GM19043 (cell line): ENCODE measurements around the gene MFRP.
"Not testable (repeated sequence)": the region's sequence is repeated elsewhere in the genome, so short reads cannot be mapped to it uniquely, and the experiment has no call there.

Source experiments
- ATAC-seq: cut with Tn5 transposase; IDR thresholded peaks from one replicate; pipeline ENCODE4 v1.9.1; 2021; ENCODE audit warnings: low read depth; ENCODE audit not compliant: unreplicated experiment

MFRP gene

GRCh38 chr11:119346605-119347004 is at the start of gene MFRP:
MFRP (minus strand) TSS chr11:119346705; CDS start chr11:119346513, 192 bp downstream.
- no peak for ATAC-seq

DNA sequence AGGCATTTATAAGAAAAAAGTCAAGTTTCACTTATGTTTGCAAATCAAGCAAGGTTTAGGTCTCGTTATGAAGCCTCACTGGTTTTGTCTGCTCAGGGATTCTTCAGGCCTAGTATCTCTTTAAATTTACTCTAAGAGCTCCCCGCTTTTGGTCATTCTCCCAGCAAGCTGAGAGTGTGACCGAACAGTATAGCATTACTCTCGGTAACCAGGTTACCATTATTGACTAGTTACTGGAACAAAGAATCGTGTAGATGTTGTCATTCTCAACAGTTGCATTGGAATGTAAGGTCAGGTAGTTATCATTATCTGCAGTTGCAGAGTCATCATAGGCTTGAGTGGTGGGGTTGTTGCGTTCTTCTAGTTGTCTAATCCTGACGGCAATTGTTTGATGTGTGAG is 44.8 kb upstream of the MFRP start:
- no peak for ATAC-seq

DNA sequence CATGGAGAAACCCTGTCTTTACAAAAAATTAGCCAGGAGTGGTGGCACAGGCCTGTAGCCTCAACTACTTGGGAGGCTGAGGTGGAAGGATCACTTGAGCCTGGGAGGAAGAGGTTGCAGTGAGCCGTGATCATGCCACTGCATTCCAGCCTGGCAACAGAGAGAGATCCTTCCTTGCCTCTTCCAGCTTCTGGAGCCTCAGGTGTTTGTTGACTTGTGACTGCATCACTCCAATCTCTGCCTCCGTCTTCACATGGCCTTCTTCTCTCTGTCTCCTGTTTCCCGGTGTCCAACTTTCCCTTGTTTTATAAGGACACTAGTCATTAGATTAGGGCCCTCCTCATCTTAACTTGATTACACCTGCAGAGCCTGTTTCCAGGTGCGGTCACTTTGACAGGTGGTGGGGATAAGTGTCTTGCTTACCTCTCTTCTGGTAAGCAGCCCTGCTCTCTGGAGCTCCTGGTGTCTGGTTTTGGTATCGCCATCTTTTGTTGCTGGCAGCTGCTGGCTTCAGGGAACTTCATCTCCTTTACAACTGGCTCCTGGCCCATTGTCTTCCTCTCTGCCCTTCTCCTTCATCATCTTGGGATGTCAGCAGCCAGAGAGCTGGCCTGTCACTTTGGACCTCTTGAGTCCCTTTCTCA is 43.2 kb upstream of the MFRP start:
- no peak for ATAC-seq

GRCh38 chr11:119388103-119388502 is 41.6 kb upstream of the MFRP start:
- no peak for ATAC-seq

GRCh38 chr11:119384332-119384731 is 37.8 kb upstream of the MFRP start:
- ATAC-seq = no peak

GRCh38 chr11:119382513-119382912 is 36.0 kb upstream of the MFRP start:
- ATAC-seq = not testable (repeated sequence)

DNA sequence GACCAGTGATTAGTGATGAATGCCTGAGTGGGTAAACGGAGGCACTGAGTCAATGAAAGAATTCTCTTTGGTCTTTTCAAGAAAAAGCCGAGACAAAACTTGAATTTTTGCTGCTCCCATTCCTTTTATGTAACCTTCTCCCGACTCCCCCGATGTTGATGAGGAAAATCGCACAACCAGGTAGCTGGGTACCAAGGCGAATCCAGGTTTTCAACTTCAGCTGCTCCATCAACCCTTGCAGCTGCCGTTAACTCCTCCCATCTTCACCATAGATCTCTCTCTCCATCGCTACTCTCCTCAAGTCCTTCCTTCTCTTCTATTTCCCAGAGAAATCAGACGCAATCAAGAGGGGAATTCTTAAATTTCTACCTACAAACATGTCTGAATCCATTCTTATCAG is 35.6 kb upstream of the MFRP start:
- ATAC-seq = no peak

DNA sequence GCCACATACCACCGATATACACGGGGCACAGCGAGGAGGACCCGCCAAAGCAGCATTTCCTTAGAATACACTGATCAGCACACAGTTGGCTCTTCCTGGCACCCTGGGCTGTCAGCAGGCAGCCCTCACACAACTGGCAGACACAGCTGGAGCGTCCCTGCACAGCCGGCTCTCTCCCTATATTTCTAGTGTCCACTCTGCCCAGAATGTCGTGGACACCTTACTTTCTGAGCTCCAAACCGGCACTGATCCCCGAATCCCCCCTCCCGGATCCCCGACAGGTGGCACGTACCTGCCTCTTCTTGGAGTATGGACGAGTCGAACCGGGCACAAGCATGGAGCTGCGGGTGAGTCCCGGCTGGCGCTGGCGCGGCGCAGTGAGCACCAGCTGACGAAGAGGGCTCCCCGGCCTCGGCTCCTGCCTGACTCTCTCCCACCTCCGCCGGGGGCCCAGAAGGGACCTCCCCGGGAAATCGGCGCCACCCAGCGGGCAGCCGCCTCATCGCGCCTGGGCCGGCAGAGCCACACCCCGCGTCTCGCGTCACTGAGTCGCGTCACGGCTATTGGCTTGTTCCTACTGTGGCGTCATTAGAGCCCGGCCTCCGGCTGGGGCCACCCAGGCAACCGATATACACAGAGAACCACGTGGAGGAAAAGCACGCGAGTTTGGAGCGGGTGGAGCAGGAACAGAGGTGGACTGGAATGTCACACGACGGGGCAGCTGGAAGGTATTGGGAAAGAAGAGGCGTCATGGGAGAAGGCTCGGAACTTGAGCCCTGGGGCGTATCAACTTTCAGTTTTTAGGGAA is 34.9 kb upstream of the MFRP start, which contains the start of gene USP2:
Gene USP2, minus strand, starts transcription at position 510 of the 808 bp plus-strand sequence. CDS start 8,210 bp downstream, outside the sequence.
- peak; percentile 95 for ATAC-seq

- ATAC-seq = no peak
Observed at GRCh38 chr11:119380827-119381180, 34.3 kb upstream of the MFRP start.

DNA sequence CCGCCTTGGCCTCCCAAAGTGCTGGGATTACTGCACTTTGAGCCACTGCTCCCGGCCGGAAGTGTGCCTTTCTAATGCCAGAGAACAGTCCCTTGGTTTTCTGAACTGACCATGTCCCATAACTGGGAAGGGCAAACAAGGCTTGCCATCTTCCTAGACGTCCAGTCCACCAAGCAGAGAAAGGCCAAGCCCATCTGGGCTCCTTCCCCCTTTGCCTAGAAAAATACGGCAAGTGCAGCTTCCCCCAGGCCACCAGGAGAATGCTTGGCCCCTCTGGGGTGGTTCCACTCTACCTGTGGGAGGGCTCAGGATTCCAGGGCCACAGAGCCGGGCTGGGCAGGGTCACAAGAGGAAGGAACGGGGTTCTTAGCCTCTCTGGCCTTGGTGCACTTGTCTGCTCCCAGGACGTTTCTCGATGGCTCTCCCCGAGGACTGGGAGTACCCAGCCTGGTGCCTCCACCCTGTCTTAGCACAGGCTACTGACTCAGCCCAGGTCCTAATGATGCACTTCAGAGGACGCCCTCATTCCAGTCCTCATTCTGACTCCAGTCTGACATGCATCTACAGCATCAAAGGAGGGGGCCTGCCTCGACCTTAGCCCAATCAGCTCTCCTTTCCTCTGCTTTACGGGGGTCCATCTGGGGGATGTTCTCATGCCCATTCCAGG is 33.8 kb upstream of the MFRP start:
- no peak for ATAC-seq

GRCh38 chr11:119378851-119379465 is 32.5 kb upstream of the MFRP start:
- ATAC-seq = no peak

DNA sequence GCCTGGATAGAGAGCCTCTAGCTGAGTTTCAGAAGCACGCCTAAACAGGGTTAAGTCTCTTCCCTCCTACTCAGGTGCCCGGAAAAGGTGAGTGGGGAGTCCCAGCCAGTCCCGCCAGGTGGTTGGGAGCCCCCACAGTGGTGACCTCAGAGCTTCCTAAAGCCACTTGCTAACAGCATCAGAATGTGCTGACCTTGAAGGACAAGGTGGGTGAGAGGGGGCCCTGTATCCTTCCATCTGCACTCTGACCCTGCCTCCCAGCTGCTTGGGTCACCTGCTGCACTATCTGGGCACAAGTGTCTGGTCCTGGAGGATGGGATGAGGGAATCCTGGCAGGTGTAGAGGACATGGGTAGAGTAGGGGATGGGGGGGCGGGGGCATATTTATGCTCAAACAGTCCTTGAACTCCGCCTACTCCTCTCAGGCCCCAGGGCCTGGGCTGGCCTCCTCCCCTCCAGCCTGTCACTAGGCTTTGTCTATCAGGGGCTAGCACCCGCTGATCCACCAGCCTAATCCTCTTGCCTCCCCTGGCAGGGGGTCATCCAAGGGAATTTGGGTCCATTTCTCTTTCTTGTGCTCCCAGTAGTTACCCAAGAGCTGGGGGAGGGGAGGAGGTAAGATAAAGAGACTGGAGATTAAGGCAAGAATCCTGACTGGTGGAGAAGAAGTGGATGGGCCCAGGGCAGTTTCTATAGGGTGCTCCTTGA is 31.6 kb upstream of the MFRP start:
- no peak for ATAC-seq

GRCh38 chr11:119377112-119377901 is 30.8 kb upstream of the MFRP start:
- no peak for ATAC-seq

DNA sequence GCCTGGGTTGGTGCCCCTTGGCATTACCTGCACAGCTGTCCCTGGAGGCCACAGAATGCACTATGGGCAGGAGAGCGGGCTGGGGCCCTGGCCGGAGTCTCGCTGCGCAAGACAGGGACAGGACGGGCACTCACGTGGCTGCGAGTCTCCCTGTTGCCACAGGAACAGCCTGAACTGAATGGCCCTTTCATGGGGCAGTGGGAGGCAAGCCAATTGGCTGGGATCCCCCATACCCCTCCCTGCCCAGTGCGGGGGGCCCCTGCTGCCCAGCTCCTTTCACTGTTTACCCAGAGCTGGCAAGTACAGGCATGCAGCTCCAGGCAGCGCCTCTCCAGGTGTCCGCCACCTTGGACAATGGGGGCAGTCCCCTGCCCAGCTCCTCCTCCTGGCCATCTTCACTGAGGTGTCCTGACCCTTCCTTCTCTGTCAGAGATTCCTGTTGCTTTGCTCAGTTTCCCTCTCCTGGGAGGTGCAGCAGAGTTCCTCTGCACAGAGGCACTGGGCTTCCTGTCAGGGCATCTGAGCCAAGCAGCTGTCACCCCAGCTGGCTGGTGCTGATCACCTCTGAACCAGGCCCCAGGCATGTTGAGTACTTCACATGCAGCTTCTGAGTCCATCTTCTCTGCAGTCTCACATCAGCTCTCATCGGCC is 29.8 kb upstream of the MFRP start:
- ATAC-seq = no peak

- ATAC-seq = no peak
Observed at GRCh38 chr11:119375337-119376196, 29.1 kb upstream of the MFRP start.

DNA sequence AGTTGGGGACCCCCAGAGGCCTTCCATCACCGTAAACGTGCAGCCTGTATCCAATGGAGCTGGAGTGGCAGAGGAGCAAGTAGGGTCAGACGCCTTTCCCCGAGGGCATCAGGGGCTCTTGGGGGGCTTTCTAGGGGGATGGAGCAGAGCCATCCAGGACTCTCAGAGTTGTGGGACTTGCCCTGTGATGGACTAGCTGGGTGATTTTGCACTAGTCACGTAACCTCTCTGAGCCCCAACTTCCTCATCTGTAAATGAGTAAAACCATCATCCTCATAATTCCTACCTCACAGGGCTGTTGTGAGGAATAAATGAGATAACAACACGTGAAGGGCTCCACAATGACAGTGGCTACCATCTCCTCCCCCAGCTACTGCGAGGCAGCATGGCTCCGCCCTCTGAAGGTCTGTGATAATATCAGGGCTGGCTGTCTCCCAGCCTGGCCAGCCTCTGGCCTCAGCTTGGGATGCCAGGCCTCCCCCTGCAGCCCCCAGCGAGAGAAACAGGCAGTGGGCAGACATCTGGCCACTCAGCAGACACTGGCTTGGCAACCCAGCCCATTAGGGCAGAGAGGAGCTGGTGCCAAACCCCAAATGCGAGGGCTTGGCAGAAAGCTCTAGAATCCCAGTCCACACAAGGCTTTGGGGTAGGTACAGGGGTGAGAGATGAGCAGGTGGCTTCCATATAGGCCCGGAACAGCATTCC is 28.3 kb upstream of the MFRP start:
- ATAC-seq = no peak

DNA sequence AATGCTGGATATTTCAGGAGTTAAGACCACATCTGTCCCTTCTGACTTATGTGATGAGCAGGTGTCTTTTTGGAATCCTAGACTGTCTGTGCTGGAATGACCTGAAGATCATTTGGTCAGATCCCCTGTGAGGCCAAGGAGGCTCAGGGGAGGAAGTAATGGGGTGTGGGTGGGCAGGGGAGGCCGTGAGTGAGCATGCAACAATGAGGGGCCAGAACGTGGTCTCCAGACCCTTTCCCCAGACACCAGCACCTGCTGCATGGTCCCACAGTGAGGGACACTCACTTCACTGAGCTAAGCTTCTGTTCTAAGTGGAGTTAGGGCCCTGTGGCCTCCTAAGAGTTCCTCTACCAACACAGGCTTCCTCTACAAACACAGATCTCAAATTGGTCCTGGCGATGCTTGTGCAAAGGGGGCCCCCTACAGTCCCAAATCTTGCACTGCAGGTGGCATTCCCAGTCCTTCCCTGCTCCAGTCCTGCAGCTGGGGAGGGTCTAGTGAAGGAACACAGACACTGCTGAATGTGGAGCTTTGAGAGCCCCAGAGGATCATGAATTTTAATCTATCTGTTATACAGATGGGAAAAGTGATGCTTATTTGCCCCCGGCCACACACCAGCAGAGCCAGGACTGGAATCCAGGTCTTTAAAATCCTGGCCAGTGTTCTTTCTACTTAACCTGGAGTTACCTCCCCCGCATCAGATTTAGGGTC is 27.6 kb upstream of the MFRP start:
- no peak for ATAC-seq
